ENCODE measurements around the gene OPN1SW.

DNA sequence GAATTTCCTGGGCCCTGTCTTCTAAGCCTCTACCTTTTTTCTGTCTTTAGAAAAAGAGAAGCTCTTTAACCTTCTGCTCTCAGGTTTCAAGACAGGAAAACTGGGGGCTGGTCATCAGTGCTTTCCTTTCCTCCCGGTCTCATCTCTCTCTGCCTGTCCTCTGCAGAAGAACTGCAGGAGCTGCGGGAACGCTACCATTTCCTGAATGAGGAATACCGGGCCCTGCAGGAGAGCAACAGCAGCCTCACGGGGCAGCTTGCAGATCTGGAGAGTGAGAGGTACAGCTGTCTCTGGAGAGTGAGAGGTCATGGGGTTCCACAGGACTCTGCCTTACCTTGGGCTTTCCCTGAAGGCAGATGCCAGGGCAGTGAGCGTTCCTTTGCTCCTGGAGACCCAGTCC is 28.9 kb upstream of the OPN1SW start:
- TF ChIP-seq, protein P1, sequence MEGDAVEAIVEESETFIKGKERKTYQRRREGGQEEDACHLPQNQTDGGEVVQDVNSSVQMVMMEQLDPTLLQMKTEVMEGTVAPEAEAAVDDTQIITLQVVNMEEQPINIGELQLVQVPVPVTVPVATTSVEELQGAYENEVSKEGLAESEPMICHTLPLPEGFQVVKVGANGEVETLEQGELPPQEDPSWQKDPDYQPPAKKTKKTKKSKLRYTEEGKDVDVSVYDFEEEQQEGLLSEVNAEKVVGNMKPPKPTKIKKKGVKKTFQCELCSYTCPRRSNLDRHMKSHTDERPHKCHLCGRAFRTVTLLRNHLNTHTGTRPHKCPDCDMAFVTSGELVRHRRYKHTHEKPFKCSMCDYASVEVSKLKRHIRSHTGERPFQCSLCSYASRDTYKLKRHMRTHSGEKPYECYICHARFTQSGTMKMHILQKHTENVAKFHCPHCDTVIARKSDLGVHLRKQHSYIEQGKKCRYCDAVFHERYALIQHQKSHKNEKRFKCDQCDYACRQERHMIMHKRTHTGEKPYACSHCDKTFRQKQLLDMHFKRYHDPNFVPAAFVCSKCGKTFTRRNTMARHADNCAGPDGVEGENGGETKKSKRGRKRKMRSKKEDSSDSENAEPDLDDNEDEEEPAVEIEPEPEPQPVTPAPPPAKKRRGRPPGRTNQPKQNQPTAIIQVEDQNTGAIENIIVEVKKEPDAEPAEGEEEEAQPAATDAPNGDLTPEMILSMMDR (IDR thresholded peaks at IDR 0.05; ENCODE audit: low read length): no peak
- TF ChIP-seq EZH2 (optimal IDR thresholded peaks at IDR 0.05; ENCODE audit: low read depth, low read length): no peak
